HG03025 (cell line): Measurements from ENCODE around the gene LDLRAD4.

Source experiments
- ATAC-seq: cut with Tn5 transposase; IDR thresholded peaks from one replicate; pipeline ENCODE4 v1.9.1; 2021; ENCODE audit warnings: mild to moderate bottlenecking, moderate library complexity; ENCODE audit not compliant: unreplicated experiment, low FRiP score

The LDLRAD4 gene

DNA sequence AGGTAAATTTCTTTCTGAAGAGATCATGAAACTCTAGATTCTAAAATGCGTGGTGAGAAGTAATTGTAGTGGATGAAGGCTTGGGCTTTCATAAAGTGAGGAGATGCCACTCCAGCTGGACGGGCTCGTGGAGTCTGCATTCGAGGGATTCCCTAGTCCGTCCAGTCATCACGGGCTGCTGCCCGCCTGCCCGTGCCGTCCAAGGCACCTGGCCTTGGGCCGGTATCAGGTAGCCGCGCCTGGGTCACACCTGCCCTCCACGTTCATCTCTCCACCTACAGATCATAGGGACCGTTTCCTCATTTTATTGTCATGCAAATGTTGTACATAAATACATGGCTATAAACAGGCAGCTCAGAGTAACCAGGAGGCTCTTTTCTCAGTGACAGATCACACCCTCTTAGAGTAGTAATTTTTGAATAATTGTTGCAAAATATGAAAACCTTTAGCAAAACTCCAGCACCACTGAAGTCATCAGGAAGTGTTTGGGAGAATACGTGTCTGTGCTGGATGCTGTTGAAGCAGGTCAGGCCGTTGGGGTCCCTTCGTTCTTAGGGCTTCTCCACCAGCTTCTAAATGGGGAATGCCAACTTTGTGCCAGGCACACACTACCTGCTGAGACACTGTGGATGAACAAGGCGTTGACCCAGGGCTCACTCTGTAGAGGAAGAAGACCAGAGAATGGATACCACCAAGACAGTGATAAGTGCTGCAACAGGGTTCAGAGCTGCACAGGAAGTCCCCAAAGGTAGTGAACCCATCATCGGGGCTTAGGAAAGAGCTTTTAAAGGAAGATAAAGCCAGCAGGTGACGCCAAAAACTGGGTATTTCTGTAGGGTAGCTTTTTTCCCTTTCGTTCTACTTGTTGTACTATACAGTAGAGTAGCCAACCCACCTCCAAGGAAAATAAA, 395.3 kb downstream of the LDLRAD4 start:
- no peak for ATAC-seq

- no peak for ATAC-seq
These were observed 396.2 kb downstream of the LDLRAD4 start for GRCh38 chr18:13614641-13615288.

DNA sequence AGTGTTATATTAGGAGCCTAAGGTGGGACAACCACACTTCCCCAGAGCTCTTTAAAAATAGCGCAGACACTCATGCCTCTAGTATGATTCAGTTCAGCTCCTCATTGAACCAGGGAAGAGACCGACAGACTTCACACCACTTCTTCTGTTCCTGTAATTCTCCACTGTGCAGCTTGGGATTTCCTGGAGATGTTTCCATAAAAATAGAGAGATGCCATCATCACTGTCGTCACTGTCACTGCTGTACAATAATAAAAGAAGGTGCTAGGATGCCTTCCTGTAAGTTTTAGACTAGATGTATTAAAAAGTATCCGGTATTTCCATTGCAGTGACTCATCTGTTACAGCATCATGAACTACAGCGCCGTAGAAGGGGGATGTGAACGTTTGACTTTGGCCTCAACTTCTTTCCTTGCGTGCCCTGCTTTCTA, 396.9 kb downstream of the LDLRAD4 start:
- ATAC-seq = no peak

DNA sequence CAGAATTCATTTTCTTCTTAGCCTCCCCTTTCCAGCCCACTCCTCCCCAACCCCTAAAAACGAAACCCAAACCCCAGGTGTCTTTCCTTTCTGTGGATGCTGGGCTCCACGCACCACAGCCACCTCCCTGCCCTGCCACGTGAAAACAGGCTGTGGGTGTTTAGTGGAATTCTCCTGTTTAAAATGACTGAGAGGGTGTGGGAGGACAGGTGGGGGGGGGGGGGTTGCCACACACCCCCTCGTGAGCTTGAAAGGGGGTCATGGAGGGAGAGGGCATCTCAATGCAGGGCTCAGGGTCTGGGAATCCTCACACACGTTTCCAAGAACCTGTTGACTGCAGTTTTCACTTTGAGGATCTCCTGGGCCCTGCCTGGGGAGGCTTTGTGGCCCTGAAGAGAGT, 397.5 kb downstream of the LDLRAD4 start:
- no peak for ATAC-seq

GRCh38 chr18:13616525-13617035, 398.0 kb downstream of the LDLRAD4 start:
- ATAC-seq = no peak

GRCh38 chr18:13617826-13618515, 399.4 kb downstream of the LDLRAD4 start:
- ATAC-seq = no peak

DNA sequence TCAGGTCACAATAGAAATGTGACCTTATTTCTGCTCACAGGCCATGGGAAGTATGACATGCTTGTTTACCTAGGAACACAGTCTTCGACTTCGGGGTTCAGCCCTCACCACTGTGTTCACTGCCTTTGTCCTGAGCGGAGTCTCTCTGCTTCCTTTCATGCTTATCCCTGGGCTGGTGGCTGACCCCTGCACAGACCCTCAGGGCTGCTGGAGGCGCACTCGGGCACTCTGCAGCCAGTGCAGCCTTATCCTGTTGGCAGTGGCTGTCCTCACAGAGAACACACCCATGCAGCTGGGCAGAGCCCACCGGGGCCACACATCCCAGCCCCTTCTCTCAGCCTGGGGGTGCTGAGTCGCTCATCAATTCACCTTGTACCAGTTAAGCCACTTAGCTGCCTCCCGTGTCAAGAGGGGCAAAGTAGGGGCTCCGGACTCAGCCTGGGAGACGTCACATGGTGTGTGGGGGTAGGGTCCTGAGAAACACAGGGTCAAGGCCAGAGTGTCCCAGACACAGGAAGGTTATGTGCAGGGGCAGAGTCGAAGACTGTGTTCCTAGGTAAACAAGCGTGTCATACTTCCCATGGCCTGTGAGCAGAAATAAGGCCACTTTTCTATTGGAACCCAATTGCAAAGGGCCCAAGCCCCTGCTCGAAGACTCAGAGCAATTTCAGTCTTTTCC, 400.3 kb downstream of the LDLRAD4 start:
- ATAC-seq = no peak

- ATAC-seq = no peak
These were observed 401.1 kb downstream of the LDLRAD4 start for GRCh38 chr18:13619505-13620205.

- no peak for ATAC-seq
These were observed 401.7 kb downstream of the LDLRAD4 start for GRCh38 chr18:13620206-13620672.

- ATAC-seq = no peak
These were observed 402.4 kb downstream of the LDLRAD4 start for GRCh38 chr18:13620818-13621445.

GRCh38 chr18:13621446-13621849, 402.9 kb downstream of the LDLRAD4 start:
- no peak for ATAC-seq

DNA sequence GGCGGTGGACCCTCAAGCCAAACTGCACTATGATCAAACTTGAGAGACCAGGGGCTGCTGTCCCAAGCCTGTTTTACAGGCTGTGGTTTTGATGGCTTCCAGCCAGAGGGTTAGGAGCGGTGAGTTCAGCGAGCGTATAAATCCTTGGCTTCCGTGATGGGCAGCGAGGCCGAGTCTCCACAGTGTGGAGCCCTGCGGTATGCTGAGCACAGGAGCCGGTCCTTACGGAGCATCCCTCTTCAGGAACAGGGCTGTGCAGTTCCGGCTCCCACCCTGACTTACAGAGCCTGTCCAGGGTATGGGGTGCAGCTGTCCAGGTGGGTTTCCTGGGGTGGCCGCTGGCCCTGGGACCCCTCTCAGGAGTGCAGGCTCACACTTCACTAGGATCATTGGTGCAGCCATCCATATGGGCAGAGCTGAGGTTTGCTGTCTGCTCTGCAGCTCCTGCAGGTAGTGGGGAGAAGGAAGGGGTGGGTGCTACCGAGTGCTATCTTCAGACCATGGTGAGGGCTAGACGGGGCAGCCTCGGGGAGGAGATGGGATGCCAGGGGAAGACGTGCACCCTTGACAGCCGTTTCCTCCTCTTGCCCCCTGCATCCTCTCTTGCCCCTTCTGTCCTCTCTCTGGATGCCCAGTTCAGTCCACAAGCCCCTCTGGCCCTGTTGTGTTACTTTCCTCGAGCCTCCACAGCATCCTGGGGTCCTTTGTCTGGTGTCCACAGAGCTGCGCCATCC, 403.5 kb downstream of the LDLRAD4 start:
- ATAC-seq = no peak

- no peak for ATAC-seq
These were observed 404.2 kb downstream of the LDLRAD4 start for GRCh38 chr18:13622751-13623150.

- ATAC-seq = no peak
These were observed 404.8 kb downstream of the LDLRAD4 start for GRCh38 chr18:13623348-13623747.

- ATAC-seq = no peak
These were observed 405.3 kb downstream of the LDLRAD4 start for GRCh38 chr18:13623871-13624270.

DNA sequence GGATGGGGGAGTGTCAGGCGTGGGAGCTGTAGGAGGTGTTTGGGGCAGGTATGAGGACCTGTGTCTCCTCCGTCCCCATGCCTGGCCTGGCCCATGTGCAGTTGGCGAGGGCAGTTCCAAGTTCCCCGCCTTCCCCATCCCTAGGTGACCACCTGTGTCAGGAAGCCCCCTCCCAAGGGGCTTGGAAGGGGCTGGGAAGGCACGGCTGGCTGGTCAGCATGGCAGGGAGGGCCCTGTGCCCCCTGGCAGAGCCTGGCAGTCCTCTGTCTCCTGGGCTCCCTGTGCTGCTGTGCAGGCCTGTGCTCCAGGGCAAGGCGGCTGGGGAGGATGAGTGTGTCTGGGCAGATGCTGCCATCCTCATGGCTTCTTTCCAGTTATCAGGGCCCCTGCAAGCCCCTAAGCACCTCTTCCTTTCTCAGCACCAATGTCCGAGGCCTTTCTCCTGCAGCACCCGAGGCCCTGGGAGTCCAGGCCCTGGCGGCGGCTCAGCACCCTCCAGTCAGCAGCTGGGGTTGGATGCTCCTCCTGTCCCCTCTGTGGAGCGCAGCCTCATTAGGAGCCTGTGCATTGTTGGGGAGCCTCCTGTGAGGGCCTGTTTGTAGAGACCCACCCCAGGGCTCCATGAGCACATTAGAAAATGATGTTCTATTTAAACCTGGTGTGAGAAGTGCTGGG, 406.1 kb downstream of the LDLRAD4 start:
- no peak for ATAC-seq

DNA sequence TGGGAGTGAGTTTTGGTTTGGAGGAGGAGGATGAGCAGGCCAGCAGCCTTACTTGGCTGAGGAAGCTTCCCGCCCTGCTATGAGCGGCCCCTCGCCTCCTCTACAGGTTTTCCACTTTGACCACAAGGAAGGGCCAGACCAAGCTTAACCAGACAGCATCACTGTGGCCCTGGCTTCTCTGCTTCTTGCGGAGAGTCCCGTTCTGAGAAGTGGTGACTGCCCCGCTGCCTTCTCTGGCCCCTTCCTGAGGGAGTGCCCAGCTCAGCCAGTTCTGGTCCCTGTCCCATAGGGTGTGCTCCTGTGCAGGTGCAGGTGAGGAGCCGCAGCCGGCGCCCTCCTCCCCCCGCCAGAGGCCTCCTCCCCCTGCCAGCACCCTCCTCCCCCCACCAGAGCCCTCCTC, 406.8 kb downstream of the LDLRAD4 start:
- ATAC-seq = no peak
